NCI-H128 (cell line): Measurements from ENCODE around the gene TUT7.
"Not testable (repeated sequence)": the region's sequence is repeated elsewhere in the genome, so short reads cannot be mapped to it uniquely, and the experiment has no call there.

Source experiments
- DNase-seq: peaks from one replicate; lab custom pipeline; 2025; ENCODE audit not compliant: unreplicated experiment; lab: John Stamatoyannopoulos, UW

Gene TUT7

GRCh38 chr9:86304236-86304730 is 49.9 kb downstream of the TUT7 start:
- DNase-seq = no peak

- no peak for DNase-seq
Measured at GRCh38 chr9:86303316-86303975, 50.8 kb downstream of the TUT7 start.

GRCh38 chr9:86301686-86302085 is 52.5 kb downstream of the TUT7 start:
- DNase-seq = no peak

- DNase-seq = no peak
Measured at GRCh38 chr9:86300701-86301100, 53.5 kb downstream of the TUT7 start.

- DNase-seq = no peak
Measured at GRCh38 chr9:86298873-86299272, 55.3 kb downstream of the TUT7 start.

GRCh38 chr9:86290341-86290740 is 63.9 kb downstream of the TUT7 start:
- not testable (repeated sequence) for DNase-seq

- no peak for DNase-seq
Measured at GRCh38 chr9:86288499-86289198, 65.6 kb downstream of the TUT7 start.

- no peak for DNase-seq
Measured at GRCh38 chr9:86287013-86287412, 67.2 kb downstream of the TUT7 start.

GRCh38 chr9:86286278-86286677 is 67.9 kb downstream of the TUT7 start:
- DNase-seq = no peak

- DNase-seq = no peak
Measured at GRCh38 chr9:86285261-86285660, 68.9 kb downstream of the TUT7 start.

- DNase-seq = no peak
Measured at GRCh38 chr9:86282979-86283535, 71.2 kb downstream of the TUT7 start.

GRCh38 chr9:86282077-86282978 is 71.9 kb downstream of the TUT7 start, which contains the start of gene ISCA1:
TSS of gene ISCA1 (minus strand) at chr9:86282538. CDS start at chr9:86282458, 80 bp downstream.
- peak; percentile 88 for DNase-seq

- no peak for DNase-seq
Measured at GRCh38 chr9:86281593-86282076, 72.6 kb downstream of the TUT7 start.

- no peak for DNase-seq
Measured at GRCh38 chr9:86280580-86280979, 73.6 kb downstream of the TUT7 start.

GRCh38 chr9:86279839-86280238 is 74.4 kb downstream of the TUT7 start:
- DNase-seq = no peak

GRCh38 chr9:86277072-86277471 is 77.1 kb downstream of the TUT7 start:
- DNase-seq = no peak

GRCh38 chr9:86275962-86276361 is 78.2 kb downstream of the TUT7 start:
- DNase-seq = no peak

- no peak for DNase-seq
Measured at GRCh38 chr9:86274821-86275643, 79.2 kb downstream of the TUT7 start.

GRCh38 chr9:86272221-86272620 is 82.0 kb downstream of the TUT7 start:
- DNase-seq = no peak

GRCh38 chr9:86263876-86264275 is 90.3 kb downstream of the TUT7 start:
- no peak for DNase-seq
